Activated naive CD8-positive, alpha-beta T cell treated with anti-CD3 and anti-CD28 coated beads, Interleukin-2, amount 50 U/mL, for 24 hours (primary cell): Measurements from ENCODE around the gene CEBPZ.

Experiments
- ATAC-seq: fragments of 150-1000 bp; cut with Tn5 transposase; one replicate; pipeline ENCODE4 v1.10.0; 2021
- DNase-seq: peaks from one replicate; pipeline ENCODE4 v3.0.0; 2021
- H3K27ac Mint-ChIP-seq: one replicate; pipeline ENCODE4 v1.8.0; 2021; ENCODE audit warnings: mild to moderate bottlenecking, mixed read lengths
- H3K27me3 Mint-ChIP-seq: one replicate; pipeline ENCODE4 v1.8.0; 2021; ENCODE audit warnings: mixed read lengths
- H3K36me3 Mint-ChIP-seq: one replicate; pipeline ENCODE4 v1.8.0; 2021; ENCODE audit warnings: low read depth, mixed read lengths
- H3K4me1 Mint-ChIP-seq: one replicate; pipeline ENCODE4 v1.8.0; 2021; ENCODE audit warnings: mixed read lengths
- H3K4me3 Mint-ChIP-seq: one replicate; pipeline ENCODE4 v1.8.0; 2021; ENCODE audit warnings: mild to moderate bottlenecking, moderate library complexity, mixed read lengths
- H3K9me3 Mint-ChIP-seq: one replicate; pipeline ENCODE4 v1.8.0; 2021; ENCODE audit warnings: mixed read lengths

The CEBPZ gene, protein sequence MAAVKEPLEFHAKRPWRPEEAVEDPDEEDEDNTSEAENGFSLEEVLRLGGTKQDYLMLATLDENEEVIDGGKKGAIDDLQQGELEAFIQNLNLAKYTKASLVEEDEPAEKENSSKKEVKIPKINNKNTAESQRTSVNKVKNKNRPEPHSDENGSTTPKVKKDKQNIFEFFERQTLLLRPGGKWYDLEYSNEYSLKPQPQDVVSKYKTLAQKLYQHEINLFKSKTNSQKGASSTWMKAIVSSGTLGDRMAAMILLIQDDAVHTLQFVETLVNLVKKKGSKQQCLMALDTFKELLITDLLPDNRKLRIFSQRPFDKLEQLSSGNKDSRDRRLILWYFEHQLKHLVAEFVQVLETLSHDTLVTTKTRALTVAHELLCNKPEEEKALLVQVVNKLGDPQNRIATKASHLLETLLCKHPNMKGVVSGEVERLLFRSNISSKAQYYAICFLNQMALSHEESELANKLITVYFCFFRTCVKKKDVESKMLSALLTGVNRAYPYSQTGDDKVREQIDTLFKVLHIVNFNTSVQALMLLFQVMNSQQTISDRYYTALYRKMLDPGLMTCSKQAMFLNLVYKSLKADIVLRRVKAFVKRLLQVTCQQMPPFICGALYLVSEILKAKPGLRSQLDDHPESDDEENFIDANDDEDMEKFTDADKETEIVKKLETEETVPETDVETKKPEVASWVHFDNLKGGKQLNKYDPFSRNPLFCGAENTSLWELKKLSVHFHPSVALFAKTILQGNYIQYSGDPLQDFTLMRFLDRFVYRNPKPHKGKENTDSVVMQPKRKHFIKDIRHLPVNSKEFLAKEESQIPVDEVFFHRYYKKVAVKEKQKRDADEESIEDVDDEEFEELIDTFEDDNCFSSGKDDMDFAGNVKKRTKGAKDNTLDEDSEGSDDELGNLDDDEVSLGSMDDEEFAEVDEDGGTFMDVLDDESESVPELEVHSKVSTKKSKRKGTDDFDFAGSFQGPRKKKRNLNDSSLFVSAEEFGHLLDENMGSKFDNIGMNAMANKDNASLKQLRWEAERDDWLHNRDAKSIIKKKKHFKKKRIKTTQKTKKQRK

DNA sequence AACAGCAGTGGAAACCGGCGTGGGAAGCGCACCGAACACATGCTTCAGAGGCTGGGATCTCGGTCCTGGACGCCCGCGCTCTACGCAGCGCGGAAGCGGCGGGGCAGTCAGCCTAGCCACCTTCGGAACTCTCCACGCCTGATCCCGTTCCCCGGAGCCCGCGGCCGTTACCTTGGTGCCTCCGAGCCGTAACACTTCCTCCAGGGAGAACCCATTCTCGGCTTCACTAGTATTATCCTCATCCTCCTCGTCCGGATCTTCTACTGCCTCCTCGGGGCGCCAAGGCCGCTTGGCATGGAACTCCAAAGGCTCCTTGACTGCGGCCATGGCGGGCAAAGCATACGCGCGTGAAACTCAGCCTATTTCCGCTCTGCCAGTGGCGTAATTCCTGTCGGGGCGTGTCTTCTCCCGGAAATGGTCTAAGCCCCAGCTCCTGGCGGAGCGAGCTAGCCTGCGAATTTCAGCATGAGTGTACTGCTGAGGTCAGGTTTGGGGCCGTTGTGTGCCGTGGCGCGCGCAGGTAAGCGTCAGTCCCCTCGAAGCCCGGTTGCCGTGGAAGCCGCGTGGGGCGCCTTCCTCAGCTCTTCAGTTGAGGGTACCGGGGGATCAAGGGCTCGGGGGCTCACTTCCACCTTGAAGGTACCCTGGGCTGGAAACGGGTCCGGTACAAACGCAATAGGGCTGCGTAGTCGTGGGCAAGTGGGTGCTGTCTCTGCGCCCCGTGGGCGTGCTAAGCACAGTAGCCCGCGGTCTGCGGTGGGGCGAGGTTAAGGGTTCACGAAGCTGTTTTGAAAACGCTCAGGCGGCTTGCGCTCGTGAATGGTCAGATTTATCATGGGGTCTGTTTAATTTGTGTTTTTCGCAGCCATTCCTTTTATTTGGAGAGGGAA is at the start of gene CEBPZ, which contains the start of gene NDUFAF7:
CEBPZ (minus strand) TSS at position 356 of the 890 bp plus-strand sequence; CDS start at position 327, 29 bp downstream.
NDUFAF7 (plus strand) TSS at position 418 of the 890 bp plus-strand sequence; CDS start at position 466, 48 bp downstream.
- Mint-ChIP-seq H3K4me3 (no peak within 1 kb of the TSS), H3K9me3 (no peaks in the 10 kb centered on the region), H3K27ac (no peak within 1 kb of the TSS), H3K27me3 (no peaks in the 10 kb centered on the region), H3K4me1 (peaks cover 37% of the 10 kb centered on the region), H3K36me3 (peaks cover 39% of the 10 kb centered on the region)
- DNase-seq (peak; percentile 90), ATAC-seq (peak; percentile 97)

DNA sequence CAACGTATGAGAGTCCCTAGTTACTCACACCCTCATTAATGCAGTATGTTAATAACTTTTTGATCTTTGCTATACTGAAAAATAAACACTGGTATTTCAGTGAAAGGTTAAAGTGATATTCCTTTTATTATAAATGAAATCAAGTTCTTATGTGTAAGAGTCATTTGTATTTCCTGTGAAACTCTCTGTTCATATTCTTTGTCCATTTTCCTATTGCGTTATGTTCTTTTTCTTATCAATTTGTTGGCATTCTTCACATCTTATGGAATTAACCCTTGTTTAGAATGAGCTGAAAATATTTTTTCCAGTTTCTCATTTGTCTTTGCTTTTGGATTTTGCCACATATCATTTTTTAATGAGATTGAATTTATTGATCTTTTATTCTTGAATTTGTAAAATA is 44.9 kb upstream of the CEBPZ start:
- no peak overlapping the region for H3K27ac Mint-ChIP-seq
- no peak for ATAC-seq
- no peak for DNase-seq
- H3K9me3 Mint-ChIP-seq, result no peaks in the 10 kb centered on the region
- H3K4me3 Mint-ChIP-seq, result no peak overlapping the region
- peaks cover 38% of the 10 kb centered on the region for H3K36me3 Mint-ChIP-seq
- H3K4me1 Mint-ChIP-seq, result peaks cover 5% of the 10 kb centered on the region
- no peaks in the 10 kb centered on the region for H3K27me3 Mint-ChIP-seq

DNA sequence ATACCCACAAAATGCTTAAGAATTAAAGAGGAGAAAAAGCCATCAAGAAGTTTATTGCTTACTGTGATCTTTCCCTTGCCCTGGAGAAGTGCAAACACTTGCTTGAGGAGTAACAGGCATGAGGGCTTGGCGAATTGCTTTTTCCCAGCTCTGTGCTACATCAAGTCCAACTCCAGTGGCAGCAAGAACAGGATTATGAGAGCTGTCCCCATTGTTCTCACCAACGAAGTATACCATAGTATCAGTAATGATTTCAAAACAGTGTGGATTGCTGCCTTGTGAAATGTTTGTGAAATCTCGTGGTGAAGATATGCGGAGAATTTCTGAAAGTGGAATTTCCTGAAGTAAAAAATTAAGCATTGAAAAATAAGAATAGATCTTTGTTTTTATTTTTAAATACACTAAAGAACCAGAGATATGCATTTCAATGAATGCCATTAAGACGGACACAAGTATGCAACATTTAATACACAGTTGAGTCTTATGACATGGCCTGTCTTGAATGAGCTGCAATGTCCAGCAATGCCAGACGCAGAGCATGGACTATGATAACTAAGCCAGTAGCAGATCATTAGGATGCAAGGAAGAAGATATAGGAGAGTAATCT is 43.1 kb upstream of the CEBPZ start:
- H3K4me1 Mint-ChIP-seq, result peaks cover 2% of the 10 kb centered on the region
- peaks cover 34% of the 10 kb centered on the region for H3K36me3 Mint-ChIP-seq
- H3K27me3 Mint-ChIP-seq, result no peaks in the 10 kb centered on the region
- H3K9me3 Mint-ChIP-seq, result no peaks in the 10 kb centered on the region
- DNase-seq, result no peak
- H3K27ac Mint-ChIP-seq, result no peak overlapping the region
- no peak overlapping the region for H3K4me3 Mint-ChIP-seq
- ATAC-seq, result no peak

DNA sequence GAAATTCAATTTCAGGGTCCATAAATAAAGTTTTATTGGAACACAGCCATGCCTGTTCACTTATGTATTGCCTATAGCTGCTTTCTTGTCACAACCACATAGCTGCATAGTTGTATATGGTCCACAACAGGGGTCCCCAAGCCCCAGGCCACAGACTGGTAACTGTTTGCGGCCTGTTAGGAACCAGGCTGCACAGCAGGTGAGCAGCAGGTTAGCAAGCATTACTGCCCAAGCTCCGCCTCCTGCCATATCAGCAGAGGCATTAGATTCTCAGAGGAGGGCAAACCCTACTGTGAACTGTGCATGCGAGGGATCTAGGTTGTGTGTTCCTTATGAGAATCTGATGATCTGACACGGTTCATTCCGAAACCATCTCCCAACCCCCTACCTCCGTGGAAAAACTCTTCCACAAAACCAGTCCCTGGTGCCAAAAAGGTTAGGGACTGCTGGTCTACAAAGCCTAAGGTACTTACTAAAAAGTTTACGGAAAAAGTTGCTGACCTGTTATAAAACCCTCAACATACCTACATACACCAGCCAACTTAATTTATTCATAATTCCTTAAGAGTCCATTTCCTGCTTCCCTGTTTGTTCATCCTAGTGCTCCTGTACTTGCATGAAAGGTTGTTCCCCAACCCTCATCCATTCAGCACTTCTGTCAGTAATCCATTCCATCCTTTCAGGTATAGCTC is 40.1 kb upstream of the CEBPZ start:
- H3K4me3 Mint-ChIP-seq, result no peak overlapping the region
- no peak overlapping the region for H3K27ac Mint-ChIP-seq
- DNase-seq, result no peak
- H3K27me3 Mint-ChIP-seq, result no peaks in the 10 kb centered on the region
- no peak for ATAC-seq
- peaks cover 2% of the 10 kb centered on the region for H3K4me1 Mint-ChIP-seq
- H3K36me3 Mint-ChIP-seq, result peaks cover 46% of the 10 kb centered on the region
- H3K9me3 Mint-ChIP-seq, result no peaks in the 10 kb centered on the region

DNA sequence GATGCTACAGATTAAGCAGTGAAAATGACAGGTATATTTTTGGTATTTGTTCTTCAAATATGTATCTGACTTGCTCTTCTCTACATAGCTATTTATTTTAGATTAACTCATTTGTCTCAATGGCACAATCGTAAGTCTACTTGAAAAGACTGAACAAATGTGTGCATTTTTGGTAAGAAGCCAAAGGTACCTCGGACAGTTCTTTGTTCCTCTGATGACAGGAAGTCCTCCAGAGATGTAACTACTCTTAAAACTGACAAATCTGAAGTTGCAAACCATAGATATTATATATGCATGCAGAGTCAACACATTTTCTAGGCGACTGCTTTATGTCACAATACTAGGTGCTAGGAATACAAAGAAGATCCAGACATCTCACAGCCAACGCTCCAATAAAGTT is 36.7 kb upstream of the CEBPZ start:
- no peak for DNase-seq
- H3K36me3 Mint-ChIP-seq, result peaks cover 44% of the 10 kb centered on the region
- no peaks in the 10 kb centered on the region for H3K27me3 Mint-ChIP-seq
- H3K4me1 Mint-ChIP-seq, result peaks cover 2% of the 10 kb centered on the region
- H3K27ac Mint-ChIP-seq, result no peak overlapping the region
- ATAC-seq, result no peak
- no peaks in the 10 kb centered on the region for H3K9me3 Mint-ChIP-seq
- H3K4me3 Mint-ChIP-seq, result no peak overlapping the region

DNA sequence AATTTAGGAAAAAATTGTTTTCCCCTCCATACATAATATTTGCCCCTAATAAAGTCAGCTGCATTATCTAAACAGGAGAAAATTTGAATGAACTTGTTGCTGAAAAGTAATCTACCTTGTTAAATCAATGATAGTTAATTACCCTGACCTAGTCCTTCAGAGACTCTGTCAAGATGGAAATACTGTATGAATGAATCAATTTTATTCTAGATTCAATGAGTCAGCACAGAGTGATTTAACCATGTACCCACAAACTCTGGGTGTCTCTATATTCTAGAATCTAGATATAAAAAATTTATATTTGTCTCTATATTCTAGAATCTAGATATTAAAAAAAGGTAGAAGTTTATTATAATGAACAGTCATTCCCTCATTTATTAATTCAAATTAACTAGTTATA is 36.3 kb upstream of the CEBPZ start:
- H3K4me1 Mint-ChIP-seq, result peaks cover 3% of the 10 kb centered on the region
- ATAC-seq (peak; percentile 46), DNase-seq (no peak)
- no peaks in the 10 kb centered on the region for H3K9me3 Mint-ChIP-seq
- H3K4me3 Mint-ChIP-seq, result no peak overlapping the region
- H3K36me3 Mint-ChIP-seq, result peaks cover 44% of the 10 kb centered on the region
- no peaks in the 10 kb centered on the region for H3K27me3 Mint-ChIP-seq
- H3K27ac Mint-ChIP-seq, result no peak overlapping the region

DNA sequence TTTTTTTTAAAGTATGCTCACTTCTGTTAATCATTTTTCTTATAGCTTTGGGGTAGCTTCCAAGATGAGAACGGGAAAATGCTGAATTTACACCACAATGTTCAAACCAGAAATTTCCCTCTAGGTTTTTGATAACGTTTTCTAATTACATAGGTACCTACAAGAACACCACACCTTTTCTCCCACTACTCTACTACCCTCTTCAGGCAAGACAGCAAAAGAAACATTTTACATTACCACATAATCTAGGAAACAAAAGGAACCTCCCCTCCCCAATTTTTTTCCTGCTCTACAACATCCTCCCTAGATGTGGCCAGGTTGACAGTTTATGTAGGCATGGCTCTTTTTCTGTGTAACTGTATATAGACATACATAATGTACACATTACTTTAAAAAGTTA is 32.4 kb upstream of the CEBPZ start:
- DNase-seq (no peak), ATAC-seq (no peak)
- Mint-ChIP-seq H3K4me1 (peaks cover 5% of the 10 kb centered on the region), H3K36me3 (peaks cover 35% of the 10 kb centered on the region), H3K4me3 (no peak overlapping the region), H3K9me3 (no peaks in the 10 kb centered on the region), H3K27ac (no peak overlapping the region), H3K27me3 (no peaks in the 10 kb centered on the region)

DNA sequence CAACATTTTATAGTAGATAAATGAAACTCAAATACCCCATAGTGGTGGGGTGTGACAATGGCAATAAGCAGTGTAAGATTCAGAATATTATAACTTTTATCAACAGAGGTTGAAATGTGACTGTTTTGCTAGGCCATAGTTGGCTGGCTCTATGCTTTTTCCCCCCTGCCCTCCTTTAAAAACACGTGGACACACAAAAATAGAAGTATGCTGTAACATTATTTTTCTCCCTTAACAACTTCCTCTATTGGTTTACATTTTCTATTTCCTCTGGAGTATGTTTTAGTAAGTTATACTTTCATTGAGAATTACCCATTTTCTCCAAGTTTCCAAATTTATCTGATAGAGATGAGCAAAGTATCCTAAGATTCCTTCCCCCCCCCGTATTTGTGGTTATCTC is 31.1 kb upstream of the CEBPZ start:
- H3K27ac Mint-ChIP-seq, result no peak overlapping the region
- no peak for DNase-seq
- no peaks in the 10 kb centered on the region for H3K9me3 Mint-ChIP-seq
- no peak overlapping the region for H3K4me3 Mint-ChIP-seq
- no peaks in the 10 kb centered on the region for H3K27me3 Mint-ChIP-seq
- ATAC-seq, result no peak
- H3K36me3 Mint-ChIP-seq, result peaks cover 28% of the 10 kb centered on the region
- H3K4me1 Mint-ChIP-seq, result peaks cover 3% of the 10 kb centered on the region

DNA sequence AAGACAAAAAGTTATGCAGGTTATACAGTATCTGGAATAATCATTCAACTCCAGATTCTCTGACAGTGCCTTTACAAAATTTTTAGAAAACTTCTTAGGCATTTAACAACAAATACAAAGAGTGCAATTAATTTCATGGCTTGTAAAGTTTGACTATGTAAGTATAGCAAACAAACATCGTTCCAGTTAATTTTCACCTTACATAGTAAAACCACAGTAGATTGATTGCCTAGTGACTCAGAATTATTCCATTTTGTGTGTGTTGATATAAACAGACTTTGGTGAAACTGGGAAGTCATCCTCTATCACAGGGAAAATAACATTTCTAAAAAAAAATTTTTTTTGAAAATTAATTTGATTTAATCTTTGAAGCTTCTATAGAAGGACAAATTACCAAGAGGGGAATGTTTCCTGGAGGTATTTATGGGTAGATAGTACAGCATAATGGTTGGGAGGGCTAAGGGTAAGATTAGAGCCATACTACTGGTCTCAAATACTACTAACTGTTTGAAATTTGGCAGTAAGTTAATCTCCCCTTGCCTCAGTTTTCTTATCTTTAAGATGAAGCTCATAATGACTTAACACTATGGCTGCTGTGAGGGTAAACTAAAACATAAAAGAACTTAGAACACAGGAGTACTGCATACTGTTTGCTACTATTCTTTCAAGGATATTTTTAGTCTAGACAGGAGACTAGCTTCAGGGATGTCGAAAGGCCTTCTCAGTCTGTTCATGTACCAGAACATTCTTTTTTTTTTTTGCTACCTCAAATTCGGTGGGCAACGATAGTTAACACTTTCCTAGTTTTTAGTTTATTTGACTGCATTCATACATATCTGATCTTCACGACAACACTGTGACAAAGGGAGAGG is 19.7 kb upstream of the CEBPZ start:
- H3K36me3 Mint-ChIP-seq, result peaks cover 52% of the 10 kb centered on the region
- no peaks in the 10 kb centered on the region for H3K27me3 Mint-ChIP-seq
- H3K4me1 Mint-ChIP-seq, result no peaks in the 10 kb centered on the region
- H3K4me3 Mint-ChIP-seq, result no peak overlapping the region
- no peak overlapping the region for H3K27ac Mint-ChIP-seq
- ATAC-seq (no peak), DNase-seq (no peak)
- H3K9me3 Mint-ChIP-seq, result no peaks in the 10 kb centered on the region

DNA sequence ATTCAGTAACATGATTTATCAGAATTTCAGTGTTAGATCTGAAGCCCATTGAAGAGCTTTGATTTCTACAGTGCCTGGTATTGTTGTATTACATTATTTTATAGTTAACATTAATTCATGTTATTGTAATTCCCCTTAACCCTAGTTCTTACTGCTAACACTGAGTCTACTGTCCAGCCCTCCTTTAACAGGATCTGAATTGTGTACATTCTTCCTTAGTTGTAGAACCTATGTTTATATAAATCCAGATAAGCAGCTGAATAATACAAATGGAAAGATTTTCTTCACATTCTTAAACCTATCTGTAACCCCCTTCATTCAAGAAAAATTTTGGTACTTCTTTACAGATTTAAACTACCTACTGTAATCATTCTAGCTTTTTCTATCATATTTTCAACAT is 14.8 kb upstream of the CEBPZ start:
- Mint-ChIP-seq H3K4me1 (peaks cover 10% of the 10 kb centered on the region), H3K9me3 (no peaks in the 10 kb centered on the region), H3K27ac (no peak overlapping the region), H3K36me3 (peaks cover 53% of the 10 kb centered on the region), H3K27me3 (no peaks in the 10 kb centered on the region), H3K4me3 (no peak overlapping the region)
- no peak for DNase-seq
- no peak for ATAC-seq

DNA sequence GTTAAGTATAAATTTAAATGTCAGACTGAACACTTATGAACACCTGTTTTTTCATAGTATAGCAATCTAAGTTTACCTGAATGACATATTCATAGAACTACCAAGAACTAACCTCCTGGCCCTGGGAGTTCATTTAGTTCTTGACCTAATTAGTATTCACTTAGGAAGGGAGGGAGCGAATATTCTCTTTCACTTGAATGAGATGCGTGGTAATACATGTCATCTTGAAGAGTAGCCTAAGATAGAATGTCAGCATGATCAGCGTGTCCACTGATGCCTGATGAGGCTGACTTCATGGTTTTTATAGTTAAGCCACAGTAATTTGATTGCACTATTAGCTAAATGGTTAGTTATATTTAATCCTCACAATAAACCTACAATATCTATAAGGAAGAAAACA is 13.4 kb upstream of the CEBPZ start:
- no peak for ATAC-seq
- H3K4me3 Mint-ChIP-seq, result no peak overlapping the region
- H3K27ac Mint-ChIP-seq, result no peak overlapping the region
- no peak for DNase-seq
- H3K9me3 Mint-ChIP-seq, result no peaks in the 10 kb centered on the region
- no peaks in the 10 kb centered on the region for H3K27me3 Mint-ChIP-seq
- peaks cover 10% of the 10 kb centered on the region for H3K4me1 Mint-ChIP-seq
- H3K36me3 Mint-ChIP-seq, result peaks cover 46% of the 10 kb centered on the region

DNA sequence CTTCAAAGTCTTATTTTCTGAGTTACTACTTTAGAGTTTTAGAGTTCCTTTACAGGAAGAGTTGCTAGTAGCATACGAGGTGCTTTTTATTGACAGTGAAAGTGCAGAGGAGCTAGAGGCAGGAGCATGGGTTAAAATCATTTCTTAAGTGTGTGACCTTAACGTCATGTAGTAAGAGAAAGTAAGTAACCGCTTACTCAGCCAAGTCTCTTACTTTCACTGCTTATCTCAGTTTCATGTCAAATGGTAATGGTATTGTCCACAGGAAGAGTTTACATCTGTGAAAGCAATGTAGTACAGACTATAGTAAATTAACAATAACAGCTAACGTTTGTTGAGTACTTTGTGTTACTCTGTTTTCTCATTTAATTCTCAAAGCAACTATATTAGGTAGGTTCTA is 12.6 kb upstream of the CEBPZ start:
- peaks cover 10% of the 10 kb centered on the region for H3K4me1 Mint-ChIP-seq
- no peaks in the 10 kb centered on the region for H3K27me3 Mint-ChIP-seq
- H3K4me3 Mint-ChIP-seq, result no peak overlapping the region
- peaks cover 41% of the 10 kb centered on the region for H3K36me3 Mint-ChIP-seq
- DNase-seq (no peak), ATAC-seq (peak; percentile 63)
- no peaks in the 10 kb centered on the region for H3K9me3 Mint-ChIP-seq
- no peak overlapping the region for H3K27ac Mint-ChIP-seq
